Gastroesophageal sphincter (tissue), 3 donors: Measurements from ENCODE around the gene CACNA2D3.

Experiments
- CTCF ChIP-seq, 4 experiments: fragments of 200-600 bp in 2 of 4; fragments of 450-650 bp in 2 of 4; sonication (generic) in 1 of 4; IDR thresholded peaks; one replicate each; pipeline ENCODE4 v1.5.1; 2017 to 2019; ENCODE audit warnings: antibody characterized with exemption in 4 of 4, mild to moderate bottlenecking in 2 of 4, moderate library complexity in 2 of 4
- EP300 ChIP-seq: sonication (generic); formaldehyde crosslinking; IDR thresholded peaks from one replicate; pipeline ENCODE4 v1.6.1; 2017; ENCODE audit warnings: antibody characterized with exemption, mild to moderate bottlenecking
- POLR2A ChIP-seq, 2 donors: fragments of 450-650 bp; IDR thresholded peaks; one replicate each; pipeline ENCODE4 v1.6.1; 2017; ENCODE audit warnings: antibody characterized with exemption in 2 of 2, mild to moderate bottlenecking in 2 of 2, moderate library complexity in 1 of 2
- POLR2AphosphoS5 ChIP-seq: sonication (generic); formaldehyde crosslinking; IDR thresholded peaks from one replicate; pipeline ENCODE4 v1.6.1; 2017; ENCODE audit warnings: antibody characterized with exemption

DNA sequence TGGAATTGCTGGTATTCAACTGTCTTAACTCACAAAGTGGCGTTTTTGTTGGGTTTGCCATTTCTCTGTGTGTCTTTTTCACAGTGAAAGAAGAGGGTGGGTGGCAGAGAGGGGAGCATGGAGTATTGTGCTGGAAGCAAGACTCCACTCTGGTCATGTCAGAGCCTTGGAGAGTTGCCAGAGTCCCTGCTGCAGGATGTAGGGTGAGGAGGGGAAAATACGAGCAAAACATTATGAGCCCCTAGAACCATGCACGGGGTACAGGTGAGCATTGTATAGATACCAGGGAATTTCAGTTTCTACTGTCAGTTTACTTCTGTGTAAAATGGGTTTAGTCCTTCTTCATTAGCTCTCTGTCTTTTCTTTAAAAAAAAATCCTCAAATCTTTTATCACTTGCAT lies 249.9 kb downstream of the CACNA2D3 start:
- no peak for TF ChIP-seq CTCF (IDR thresholded peaks at IDR 0.05)
- TF ChIP-seq POLR2A (IDR thresholded peaks at IDR 0.05) = no peak
- TF ChIP-seq POLR2AphosphoS5 = no peak
- TF ChIP-seq EP300 = no peak
